Tibial artery (tissue), 4 donors: Measurements from ENCODE around the gene CDH4.

Source experiments
- DNase-seq, 2 donors: peaks; one replicate each; pipeline ENCODE4 v3.0.0-alpha.2; 2019
- H3K27ac ChIP-seq, 2 donors: fragments of 200-600 bp; sonication (generic) in 1 of 2; 1 replicate in 1 of 2; 2 replicates in 1 of 2; pipeline ENCODE4 v1.5.1; 2018 to 2019; ENCODE audit warnings: mild to moderate bottlenecking in 1 of 2
- H3K27me3 ChIP-seq, 2 donors: fragments of 200-600 bp; sonication (generic) in 1 of 2; one replicate each; pipeline versions ENCODE4 v1.5.1 to v1.6.0; 2016 to 2019
- H3K36me3 ChIP-seq, 3 donors: fragments of 200-600 bp; sonication (generic) in 2 of 3; one replicate each; pipeline ENCODE4 v1.5.1; 2016 to 2019; ENCODE audit warnings: mild to moderate bottlenecking in 2 of 3
- H3K4me1 ChIP-seq, 4 donors: fragments of 200-600 bp; sonication (generic) in 2 of 4; 1 replicate in 3 of 4; 2 replicates in 1 of 4; pipeline ENCODE4 v1.5.1; 2016 to 2019
- H3K4me3 ChIP-seq, 2 donors: fragments of 200-600 bp; sonication (generic) in 1 of 2; 1 replicate in 1 of 2; 2 replicates in 1 of 2; pipeline ENCODE4 v1.5.1; 2018 to 2019; ENCODE audit warnings: mild to moderate bottlenecking in 2 of 2
- H3K9me3 ChIP-seq, 3 donors: fragments of 200-600 bp; sonication (generic) in 1 of 3; one replicate each; pipeline ENCODE4 v1.5.1; 2016 to 2019
- CTCF ChIP-seq, 2 experiments: fragments of 200-600 bp in 1 of 2; fragments of 450-650 bp in 1 of 2; IDR thresholded peaks; one replicate each; pipeline ENCODE4 v1.5.1; 2017 to 2019; ENCODE audit warnings: antibody characterized with exemption in 2 of 2, mild to moderate bottlenecking in 1 of 2, moderate library complexity in 1 of 2
- intact Hi-C: fragments of 100-400 bp; cut with DNase I; formaldehyde crosslinking; loops from one replicate; pipeline ENCODE4 v1.15.0; 2023; ENCODE audit warnings: low total_unique reads

CDH4 gene

GRCh38 chr20:61871160-61871559, 619.1 kb downstream of the CDH4 start:
- TF ChIP-seq CTCF (IDR thresholded peaks at IDR 0.05): no peak
- Histone ChIP-seq H3K9me3 (peaks cover 0 to 15% (median 0%) of the 10 kb centered on the region in 3 donors), H3K4me1 (no peaks in the 10 kb centered on the region), H3K27ac (no peak overlapping the region), H3K27me3 (peaks cover 0 to 27% of the 10 kb centered on the region in 2 donors), H3K4me3 (no peak overlapping the region), H3K36me3 (no peaks in the 10 kb centered on the region)
- no peak for DNase-seq
- intact Hi-C loops: no loop called here

DNA sequence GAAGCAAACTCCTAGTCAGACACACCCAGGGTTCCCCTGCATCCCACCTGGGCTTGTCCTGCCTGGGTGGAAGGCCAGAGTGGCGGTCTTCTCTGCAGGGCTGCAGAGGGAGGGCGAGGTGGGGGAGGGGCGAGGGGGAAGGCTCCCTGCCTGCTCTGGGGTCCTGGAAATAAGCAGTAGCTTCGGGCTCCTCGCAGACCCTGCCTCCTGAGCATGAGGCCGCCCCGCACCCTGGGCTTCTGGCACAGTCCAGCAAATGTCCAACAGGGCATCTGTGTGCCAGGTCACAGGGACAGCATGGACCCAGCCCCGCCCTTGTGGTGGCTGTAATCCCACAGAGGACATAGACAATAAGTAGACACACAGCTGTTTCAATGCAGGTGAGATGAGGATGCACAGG, 619.9 kb downstream of the CDH4 start:
- no peak for DNase-seq
- no peak overlapping the region for H3K4me3 ChIP-seq
- TF ChIP-seq CTCF (IDR thresholded peaks at IDR 0.05): no peak
- H3K36me3 ChIP-seq: no peaks in the 10 kb centered on the region
- peaks cover 0 to 31% of the 10 kb centered on the region in 2 donors for H3K27me3 ChIP-seq
- no peak overlapping the region for H3K27ac ChIP-seq
- intact Hi-C loops: no loop called here
- no peaks in the 10 kb centered on the region for H3K4me1 ChIP-seq
- peaks cover 0 to 15% (median 0%) of the 10 kb centered on the region in 3 donors for H3K9me3 ChIP-seq

- intact Hi-C loops: no loop called here
- TF ChIP-seq CTCF (IDR thresholded peaks at IDR 0.05): no peak
- Histone ChIP-seq H3K27ac (no peak overlapping the region), H3K27me3 (peaks cover 0 to 31% of the 10 kb centered on the region in 2 donors), H3K4me1 (no peaks in the 10 kb centered on the region), H3K4me3 (no peak overlapping the region), H3K36me3 (no peaks in the 10 kb centered on the region), H3K9me3 (peaks cover 0 to 15% (median 0%) of the 10 kb centered on the region in 3 donors)
- DNase-seq: no peak
Measured at GRCh38 chr20:61872371-61872900, 620.4 kb downstream of the CDH4 start.

DNA sequence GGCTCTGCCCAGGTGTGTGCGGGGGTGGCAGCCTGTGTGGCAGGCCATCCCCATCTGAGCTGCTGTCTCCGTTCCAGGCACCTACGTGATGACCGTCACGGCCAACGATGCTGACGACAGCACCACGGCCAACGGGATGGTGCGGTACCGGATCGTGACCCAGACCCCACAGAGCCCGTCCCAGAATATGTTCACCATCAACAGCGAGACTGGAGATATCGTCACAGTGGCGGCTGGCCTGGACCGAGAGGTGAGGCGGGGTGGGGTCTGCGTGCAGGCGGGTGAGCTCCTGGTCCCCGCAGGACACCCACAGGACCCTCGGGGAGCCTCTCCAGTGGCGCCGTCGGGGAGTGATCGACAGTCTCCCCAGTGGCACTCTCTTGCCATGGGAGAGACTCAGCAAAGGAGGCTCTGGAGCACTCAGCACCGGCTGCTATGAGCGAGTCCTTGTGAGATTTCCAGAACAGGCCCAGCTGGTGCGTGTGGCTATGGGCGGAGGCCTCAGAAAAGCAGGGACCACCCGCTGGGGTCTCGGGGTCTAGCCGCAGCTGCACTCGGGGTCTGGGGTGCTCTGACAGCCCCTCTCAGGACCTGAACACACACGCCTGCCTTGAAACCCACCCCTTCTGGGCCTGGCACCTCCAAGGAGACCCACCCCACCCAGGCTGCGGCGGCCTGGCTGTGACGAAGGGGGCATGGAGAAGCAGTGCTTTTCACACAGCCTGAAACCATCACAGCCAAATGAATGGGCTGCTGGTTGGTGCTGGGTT, 621.8 kb downstream of the CDH4 start:
- peaks cover 0 to 45% of the 10 kb centered on the region in 2 donors for H3K27me3 ChIP-seq
- intact Hi-C loops: no loop called here
- no peak overlapping the region for H3K27ac ChIP-seq
- no peaks in the 10 kb centered on the region for H3K36me3 ChIP-seq
- DNase-seq: no peak
- H3K4me3 ChIP-seq: no peak overlapping the region
- no peak for TF ChIP-seq CTCF (IDR thresholded peaks at IDR 0.05)
- peaks cover 0 to 15% (median 0%) of the 10 kb centered on the region in 3 donors for H3K9me3 ChIP-seq
- no peaks in the 10 kb centered on the region for H3K4me1 ChIP-seq

- H3K4me3 ChIP-seq: no peak overlapping the region
- H3K27ac ChIP-seq: no peak overlapping the region
- DNase-seq: no peak
- H3K27me3 ChIP-seq: peaks cover 0 to 48% of the 10 kb centered on the region in 2 donors
- no peak for TF ChIP-seq CTCF (IDR thresholded peaks at IDR 0.05)
- no peaks in the 10 kb centered on the region for H3K4me1 ChIP-seq
- intact Hi-C loops: no loop called here
- no peaks in the 10 kb centered on the region for H3K36me3 ChIP-seq
- peaks cover 0 to 15% (median 0%) of the 10 kb centered on the region in 3 donors for H3K9me3 ChIP-seq
Measured at GRCh38 chr20:61874421-61875068, 622.5 kb downstream of the CDH4 start.
